NCI-H2196 treated with DMSO at 0.1 percent for 48 hours (cell line): ENCODE results near the gene COL6A2.

Source experiments
- DNase-seq: peaks from one replicate; lab custom pipeline; 2025; ENCODE audit not compliant: unreplicated experiment; lab: John Stamatoyannopoulos, UW

Gene COL6A2

DNA sequence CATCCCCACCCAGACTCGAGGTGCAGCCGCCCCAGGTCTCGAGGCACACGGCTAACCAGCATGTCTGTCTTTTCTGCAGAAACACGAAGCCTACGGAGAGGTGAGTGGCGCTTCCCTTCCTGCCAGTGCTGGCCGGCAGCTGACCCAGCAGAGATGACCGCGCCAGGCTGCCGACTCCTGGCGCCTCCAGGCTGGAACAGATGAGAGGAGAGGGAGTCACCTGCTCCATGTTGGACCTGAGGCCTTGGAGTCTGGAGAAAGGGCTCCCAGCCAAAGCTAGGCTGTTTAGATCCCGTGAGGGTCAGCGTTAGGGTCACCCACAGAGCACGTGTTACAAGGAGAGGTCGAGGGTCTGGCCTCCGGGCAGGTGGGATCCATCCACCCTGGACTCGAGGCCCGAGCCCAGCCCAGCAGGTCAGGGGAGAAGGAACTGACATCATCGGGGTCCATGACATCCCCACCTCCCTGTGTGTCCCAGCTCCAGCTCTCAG lies 14.9 kb downstream of the COL6A2 start:
- no peak for DNase-seq

DNA sequence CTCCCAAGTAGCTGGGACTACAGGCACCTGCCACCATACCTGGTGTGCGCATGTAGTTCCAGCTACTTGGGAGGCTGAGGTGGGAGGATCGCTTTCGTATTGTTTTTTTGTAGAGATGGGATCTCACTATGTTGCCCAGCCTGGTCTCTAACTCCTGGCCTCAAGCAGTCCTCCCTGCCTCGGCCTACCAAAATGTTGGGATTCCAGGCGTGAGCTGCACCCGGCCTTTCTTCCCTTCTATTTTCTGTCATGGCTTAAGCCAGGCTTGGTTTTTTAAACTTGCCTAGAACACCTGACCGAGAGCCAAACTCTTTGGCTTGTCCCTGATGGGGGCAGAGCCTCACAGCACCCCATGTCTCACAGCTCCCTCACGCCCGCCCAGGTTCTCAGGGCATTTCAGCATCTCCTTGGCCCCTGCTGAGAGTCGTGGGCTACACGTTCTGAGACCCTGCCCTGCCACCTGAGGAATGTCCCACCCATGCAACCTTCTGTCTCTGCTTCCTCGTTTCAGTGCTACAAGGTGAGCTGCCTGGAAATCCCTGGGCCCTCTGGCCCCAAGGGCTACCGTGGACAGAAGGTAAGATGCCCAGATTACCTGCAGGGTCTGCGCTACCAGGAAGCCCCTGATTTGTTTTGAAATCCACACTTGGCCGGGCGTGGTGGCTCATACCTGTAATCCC lies 15.7 kb downstream of the COL6A2 start:
- no peak for DNase-seq

DNA sequence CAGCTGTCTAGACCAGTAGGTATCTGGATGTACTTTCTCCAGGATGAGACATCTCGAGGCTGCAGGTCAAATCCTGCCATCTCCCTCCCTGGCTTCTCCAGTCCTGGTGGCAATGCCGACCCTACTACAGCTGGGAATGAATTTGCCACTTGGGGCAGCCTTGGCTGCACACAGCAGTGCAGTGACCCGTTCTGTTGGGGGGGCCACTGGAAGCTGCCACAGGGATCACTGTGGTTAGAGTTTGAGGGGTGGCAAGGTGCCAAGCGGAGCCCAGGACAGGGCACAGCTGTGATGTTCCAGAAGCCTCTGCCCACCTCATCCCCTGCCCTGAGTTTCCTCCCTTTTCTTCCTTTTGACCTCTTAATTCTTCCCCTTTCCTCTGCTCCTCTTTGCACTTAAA lies 17.1 kb downstream of the COL6A2 start:
- no peak for DNase-seq

DNA sequence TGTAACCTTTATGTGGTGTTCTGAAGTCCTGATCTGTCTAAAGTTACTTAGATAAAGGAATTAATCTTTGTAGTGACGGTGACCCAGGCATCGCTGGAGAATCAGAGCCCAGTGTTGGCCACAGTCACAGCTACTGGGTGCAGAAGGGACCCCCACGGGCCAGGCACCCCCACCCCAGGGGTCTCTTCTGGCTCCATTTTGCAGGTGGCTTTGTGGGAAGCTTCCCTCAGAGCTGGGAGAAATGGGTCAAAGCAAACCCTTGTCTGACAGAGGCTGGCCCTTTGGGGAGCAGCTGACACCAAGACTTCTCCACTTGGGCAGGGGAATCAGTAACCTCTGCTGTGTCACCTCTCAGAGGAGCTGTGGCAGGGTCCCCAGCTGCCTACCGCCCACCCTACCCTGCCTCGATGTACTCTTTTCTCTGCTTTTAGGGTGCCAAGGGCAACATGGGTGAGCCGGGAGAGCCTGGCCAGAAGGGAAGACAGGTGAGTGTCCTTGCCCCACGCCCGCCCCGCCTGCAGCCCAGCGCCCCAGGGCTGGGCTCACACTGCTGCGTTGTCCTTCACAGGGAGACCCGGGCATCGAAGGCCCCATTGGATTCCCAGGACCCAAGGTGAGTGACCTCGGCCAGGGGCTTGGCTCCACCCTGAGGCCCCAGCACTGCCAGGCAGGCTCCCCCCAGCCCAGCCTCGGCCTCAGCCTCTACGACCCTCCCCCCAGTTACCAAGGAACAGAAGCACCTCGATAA lies 17.7 kb downstream of the COL6A2 start:
- DNase-seq = no peak

DNA sequence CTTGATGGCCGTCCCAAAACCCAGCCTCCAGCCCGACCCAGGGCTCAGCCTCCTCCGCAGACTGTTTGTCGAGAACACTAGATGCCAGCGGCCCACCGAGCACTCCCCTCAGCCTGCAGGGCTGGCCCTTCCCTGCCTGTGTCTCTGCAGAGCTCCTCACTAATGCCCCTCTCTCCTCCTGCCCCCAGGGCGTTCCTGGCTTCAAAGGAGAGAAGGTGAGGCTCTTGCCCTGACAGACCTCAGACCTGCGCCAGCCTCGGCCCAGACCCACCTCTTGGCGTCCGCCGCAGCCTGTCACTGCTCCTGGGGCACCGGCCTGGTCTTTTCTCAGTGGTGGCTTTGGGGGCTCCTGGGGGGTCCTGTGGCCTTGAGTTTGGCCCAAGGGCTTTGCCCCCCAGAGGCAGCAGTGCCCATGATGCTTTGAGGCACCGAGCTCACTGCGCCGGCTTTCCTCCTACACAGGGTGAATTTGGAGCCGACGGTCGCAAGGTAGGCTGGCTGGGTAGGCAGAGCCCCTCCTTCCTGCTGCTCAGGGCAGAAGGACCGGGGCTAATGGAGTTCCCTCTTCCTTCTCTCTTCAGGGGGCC lies 18.4 kb downstream of the COL6A2 start:
- DNase-seq = no peak

DNA sequence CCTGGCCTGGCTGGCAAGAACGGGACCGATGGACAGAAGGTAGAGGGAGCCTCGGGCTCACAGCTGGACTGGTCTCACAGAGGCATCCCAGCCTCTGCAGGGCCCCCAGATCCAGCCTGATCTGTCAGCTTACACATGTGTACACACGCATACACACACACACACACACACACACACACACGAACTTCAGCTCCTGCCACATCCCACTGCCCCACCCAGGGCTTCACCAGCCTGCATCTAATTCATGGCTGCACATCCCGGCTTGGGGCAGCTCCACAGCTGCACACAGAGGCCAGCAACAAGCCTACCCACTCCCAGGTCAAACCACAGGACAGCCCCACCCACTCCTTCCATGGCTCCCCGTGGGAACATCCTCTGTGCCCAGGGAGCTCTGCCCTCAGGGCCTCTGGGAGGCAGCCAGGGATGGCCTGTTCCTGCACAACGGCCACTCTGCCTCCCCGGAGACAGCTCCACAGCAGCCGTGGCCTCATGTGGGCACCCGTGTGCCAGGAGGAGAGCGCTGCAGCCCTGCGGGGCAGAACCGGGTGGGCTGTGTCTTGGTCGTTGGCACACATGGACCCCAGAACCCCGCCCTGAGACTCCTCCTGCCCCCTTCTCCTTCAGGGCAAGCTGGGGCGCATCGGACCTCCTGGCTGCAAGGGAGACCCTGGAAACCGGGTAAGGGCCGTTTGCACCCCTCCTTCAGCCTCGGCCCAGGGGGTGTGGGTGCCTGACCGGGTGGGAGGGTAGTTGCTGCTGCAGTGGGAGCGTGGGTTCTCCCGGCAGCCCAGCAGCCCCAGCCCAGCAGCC lies 19.1 kb downstream of the COL6A2 start:
- no peak for DNase-seq

DNA sequence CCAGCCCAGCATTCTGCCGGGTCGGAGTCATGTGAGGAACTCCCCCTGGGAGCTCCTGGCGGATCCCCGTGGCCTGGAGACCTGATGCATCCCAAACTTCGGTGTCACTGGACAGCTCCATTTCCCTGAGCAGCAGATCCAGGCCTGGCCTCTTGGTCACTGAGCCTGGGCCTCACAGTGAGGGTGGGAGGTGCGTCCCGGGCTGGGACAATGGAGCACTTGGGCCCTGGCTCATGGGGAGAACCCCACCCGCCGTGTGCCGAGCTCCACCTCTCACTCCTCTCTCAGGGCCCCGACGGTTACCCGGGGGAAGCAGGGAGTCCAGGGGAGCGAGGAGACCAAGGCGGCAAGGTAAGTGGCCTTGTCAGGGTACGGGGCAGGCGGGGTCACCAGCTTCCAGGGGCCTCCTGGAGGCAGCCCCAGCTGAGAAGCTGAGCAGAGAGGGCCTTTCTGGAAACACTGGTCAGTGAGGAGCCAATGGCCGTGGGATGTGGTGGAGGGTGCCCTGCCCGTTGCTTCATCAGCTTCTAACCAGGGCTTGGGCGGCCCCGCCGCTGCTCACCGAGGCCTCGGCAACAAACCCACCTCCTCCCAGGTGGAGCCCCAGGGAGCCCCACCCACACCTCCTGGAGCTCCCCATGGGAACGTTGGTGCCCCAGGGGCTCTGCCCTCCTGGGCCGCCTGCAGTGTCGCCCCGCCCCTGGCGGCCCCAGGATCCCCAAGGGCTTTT lies 19.8 kb downstream of the COL6A2 start:
- DNase-seq = no peak

DNA sequence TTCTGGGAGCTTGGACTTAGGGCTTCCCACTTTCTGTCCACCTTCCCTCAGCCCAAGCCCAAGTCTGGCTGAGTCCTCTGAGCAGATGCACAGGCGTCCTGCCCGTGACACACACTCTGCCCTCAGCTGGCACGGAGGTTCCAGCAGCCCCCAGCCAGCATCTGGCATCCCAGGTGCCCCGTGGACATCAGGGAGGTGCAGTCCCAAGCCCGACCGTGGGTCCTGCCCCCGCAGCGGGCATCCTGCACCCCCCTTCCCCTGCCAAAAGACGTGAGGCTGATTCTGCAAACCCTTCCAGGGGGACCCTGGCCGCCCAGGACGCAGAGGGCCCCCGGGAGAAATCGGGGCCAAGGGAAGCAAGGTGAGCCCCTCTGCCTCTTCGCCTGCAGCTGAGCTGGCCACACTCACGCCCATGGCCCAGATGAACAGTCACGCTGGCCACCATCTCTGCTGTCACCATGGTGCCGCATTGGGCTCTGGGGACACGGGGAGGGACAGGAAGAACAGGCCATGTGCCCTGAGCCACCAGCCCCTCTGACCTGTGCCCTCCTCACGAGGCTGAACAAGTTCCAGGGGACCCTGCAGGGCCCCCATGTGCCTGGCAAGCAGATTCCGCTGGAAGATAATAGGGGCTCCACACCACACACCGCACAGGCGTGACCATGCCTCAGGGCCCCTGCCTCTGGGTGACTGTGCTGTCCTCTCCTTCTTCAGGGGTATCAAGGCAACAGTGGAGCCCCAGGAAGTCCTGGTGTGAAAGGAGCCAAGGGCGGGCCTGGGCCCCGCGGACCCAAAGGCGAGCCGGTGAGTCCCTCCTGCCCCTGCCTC lies 20.6 kb downstream of the COL6A2 start:
- DNase-seq = no peak

DNA sequence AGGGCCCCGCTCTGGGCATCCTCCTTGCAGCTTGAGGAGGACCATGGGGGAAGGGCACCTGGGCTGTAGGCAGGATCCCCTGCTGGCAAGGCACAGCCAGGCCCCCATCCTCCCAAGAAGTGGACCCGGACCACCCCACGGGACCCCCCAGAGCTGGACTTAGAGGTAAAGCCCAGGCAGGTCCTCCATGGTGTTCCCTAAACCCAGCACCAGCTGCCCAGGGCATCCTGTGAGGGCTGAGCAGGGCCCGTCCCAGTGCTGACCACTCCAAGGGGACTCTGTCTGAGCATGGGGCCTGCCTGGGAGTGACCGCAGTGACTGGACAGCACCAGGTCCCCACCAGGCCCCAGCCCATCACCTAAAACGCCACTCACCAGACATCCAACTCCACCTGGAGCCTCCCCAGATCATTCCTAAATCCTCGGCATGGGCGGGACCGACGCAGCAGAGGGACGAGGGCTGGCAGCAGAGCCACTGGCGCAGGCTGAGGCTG lies 21.3 kb downstream of the COL6A2 start:
- DNase-seq = no peak

DNA sequence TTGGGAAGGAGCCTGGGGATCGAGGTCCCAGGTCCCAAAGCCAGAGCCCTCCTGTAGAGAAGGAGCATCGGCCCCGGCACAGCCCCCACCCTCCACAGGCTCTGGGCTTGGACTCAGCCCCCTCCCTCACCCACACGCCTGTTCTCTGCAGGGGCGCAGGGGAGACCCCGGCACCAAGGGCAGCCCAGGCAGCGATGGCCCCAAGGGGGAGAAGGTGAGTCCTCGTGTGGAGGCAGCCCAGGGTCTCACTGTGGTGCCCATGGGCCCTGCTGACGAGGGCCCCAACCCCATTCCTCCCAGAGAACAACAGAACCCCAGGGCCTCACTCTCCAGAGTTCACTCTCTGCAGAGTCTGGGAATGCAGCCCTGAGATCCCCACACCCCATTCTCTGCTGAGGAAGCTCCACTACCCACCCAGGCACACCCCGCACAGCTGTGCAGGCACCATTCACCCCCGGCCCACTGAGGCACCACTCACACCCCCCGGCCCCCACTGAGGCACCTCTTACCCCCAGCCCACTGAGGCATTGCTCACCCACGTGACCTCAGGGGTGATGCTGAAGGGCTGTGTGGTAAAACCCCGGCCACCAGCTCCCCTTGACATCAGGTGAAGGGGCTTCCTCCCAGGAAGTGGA lies 21.8 kb downstream of the COL6A2 start:
- no peak for DNase-seq

DNA sequence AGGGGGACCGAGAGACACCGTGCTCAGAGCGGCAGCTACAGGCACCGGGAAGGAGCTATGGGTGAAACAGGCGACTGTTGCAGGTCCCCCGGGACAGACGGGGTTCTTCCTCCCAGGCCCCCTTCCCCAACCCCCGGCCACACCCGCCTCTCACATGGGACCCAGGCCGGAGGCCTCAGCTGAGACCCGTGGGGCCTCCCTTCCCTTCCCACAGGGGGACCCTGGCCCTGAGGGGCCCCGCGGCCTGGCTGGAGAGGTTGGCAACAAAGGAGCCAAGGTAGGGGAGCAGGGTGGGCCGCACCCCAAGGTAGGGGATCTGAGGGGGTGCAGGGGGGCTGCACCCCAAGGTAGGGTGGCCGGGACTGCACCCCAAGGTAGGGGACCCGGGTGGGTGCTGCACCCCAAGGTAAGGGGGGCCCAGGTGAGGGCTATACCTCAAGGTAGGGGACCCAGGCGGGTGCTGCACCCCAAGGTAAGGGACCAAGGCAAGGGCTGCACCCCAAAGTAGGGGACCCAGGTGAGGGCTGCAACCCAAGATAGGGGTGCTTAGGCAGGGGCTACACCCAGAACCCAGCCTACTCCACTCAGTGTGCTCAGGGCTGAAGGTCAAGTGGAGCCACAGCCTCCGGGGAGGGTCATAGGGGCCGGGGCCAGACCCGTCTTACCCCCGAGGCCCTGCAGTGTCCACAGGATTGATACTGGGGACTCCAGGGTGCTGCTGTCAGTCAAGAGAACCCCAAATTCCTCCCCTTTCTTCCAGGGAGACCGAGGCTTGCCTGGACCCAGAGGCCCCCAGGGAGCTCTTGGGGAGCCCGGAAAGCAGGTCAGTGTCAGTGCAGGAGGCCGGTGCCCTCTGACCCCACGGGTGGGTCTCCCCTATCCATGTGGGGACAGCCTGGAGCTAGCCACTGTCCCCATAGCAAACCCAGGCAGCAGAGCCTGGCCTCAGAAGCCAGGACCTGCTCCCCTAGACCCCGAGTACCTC lies 22.7 kb downstream of the COL6A2 start:
- no peak for DNase-seq

DNA sequence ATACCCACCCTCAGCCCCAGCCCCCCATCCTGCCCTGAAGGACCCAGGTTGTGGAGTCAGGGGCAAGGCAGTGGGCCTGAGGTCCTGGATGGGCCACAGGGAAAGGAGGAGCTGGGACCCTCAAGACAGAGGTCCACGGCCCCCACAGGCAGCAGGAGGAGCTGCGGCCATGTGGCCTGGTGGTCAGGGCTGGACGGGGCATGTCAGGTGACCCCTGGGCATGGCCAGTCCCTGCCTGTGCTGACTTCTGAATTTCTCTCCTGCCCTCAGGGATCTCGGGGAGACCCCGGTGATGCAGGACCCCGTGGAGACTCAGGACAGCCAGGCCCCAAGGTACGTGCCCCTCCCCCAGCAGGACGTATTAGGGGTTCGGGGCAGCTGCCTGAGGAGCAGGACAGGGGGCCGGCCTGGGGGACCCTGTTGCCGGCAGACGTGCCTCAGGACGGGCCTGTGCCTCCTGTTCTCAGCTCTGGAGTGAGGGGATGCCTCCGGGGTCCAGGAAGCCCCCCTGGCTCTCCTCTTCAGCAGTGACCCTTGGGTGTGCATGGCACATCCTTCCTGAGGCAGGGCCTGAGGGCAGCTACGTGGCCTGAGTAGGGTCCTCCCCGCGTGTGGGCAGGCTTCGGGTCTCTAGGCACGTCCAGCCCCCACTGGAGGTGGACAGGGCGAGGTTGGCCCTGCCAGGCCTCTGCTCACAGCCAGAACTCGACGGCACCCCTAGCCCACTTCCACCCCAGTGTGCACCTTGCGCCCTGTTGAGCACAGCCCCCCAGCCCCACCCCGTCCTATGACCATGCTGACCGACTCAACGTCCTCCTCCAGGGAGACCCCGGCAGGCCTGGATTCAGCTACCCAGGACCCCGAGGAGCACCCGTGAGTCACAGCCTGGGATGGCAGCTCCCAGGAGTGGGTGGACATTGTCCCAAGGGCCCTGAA lies 23.6 kb downstream of the COL6A2 start:
- DNase-seq = no peak

DNA sequence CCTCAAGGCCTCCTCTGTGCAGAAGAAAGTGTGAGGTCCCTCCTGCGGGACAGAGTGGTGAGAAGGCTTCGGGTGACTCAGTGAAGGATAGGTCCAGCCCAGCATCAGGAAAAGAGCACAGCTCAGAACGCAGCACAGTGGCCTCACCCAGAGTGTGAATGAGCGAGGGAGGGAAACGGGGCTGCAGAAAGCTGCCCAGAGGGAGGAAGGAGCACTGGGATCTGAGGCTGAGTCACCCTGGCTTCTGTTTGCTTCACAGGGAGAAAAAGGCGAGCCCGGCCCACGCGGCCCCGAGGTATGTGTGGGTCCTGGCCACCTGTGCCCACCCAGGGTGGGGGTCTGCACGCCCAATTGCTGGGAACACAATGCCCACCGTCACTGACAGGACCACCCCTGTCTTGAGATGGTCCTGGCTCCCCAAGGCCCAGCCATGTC lies 24.3 kb downstream of the COL6A2 start:
- no peak for DNase-seq

DNA sequence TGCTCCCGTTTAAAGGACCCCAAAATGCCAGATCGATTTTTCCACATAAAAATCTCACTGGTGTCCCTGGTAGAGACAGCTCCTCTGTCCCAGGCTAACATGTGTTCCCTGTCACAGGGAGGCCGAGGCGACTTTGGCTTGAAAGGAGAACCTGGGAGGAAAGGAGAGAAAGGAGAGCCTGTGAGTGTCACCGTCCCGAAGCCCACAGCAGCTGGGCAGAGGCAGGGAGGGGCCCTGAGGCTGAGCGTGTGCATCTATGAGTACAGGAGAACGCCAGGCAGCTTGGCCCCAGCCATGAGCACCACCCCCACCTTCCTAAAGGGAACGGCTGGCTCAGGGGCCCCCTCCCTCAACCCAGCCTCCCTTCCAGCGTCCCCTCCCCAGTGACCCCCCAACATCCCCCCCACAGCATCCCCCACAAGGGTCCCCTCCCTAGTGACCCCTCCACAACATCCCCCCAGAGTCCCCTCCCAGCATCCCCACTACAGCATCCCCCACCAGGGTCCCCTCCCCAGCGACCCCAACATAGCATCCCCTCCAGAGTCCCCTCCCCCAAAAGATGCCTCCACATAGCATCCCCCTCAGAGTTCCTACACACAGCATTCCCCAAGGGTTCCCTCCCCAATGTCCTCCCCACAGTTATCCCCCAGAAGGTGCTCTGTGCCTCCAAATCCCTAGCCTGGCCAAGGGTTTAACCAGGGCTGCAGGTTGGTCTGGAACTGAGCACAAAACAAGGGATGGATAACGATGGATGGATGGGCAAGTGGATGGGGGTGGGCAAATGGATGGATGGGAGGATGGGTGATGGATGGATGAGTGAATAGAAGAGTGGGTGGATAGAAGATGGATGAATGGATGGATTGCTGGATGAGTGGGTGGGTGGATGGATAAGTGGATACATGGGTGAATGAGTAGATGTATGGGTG lies 25.1 kb downstream of the COL6A2 start:
- DNase-seq = no peak

DNA sequence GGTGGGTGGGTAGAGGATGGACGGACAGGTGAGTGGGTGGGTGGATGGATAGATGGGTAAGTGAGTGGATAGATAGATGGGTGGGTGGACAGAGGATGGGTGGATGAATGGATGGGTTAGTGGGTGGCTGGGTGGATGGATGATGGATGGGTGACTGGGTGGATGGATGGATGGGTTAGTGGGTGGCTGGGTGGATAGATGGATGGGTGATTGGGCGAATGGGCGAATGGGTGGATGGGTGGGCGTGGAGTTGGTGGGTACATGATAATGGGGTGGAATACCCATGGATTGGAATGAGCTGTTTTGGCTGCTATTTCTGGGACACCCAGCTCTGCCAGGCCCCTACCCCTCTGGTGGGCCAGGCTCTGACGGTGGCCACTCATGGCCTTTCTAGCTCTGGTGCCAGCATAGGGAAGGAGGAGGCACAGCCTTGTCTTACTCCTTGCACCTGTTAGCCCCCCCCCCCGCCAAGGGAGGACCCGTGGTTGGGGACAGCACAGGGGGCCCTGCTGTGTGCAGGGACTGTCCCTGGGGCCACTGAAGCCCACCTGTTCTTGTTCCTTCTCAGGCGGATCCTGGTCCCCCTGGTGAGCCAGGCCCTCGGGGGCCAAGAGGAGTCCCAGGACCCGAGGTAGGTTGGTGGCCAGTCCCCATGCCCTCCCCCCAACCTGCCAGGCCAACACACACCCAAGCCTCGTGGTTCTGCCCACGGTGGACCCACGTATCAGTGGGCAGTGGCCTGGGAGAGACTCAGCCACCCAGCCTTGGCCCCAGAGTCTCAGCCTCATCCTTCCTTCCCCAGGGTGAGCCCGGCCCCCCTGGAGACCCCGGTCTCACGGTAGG lies 26.4 kb downstream of the COL6A2 start:
- no peak for DNase-seq
